Stomach (tissue), 9 donors: ENCODE results near the gene MTREX. TPM values are rescaled to one million over a fixed set of nuclear protein-coding genes. Genes with fewer than 3 reads are reported as not detected.

Source experiments
- DNase-seq, 2 donors: peaks; one replicate each; pipeline versions ENCODE4 v3.0.0 to v3.0.0-alpha.2; 2013 to 2019
- H3K27ac ChIP-seq, 5 donors: fragments of 200-600 bp in 4 of 5; sonication (generic) in 4 of 5; one replicate each; pipeline ENCODE4 v1.5.1; 2013 to 2019; ENCODE audit warnings: mild to moderate bottlenecking in 1 of 5, moderate library complexity in 1 of 5
- H3K27me3 ChIP-seq, 3 donors: fragments of 200-600 bp; sonication (generic); one replicate each; pipeline ENCODE4 v1.5.1; 2017 to 2019; ENCODE audit warnings: mixed run types in 1 of 3
- H3K36me3 ChIP-seq, 4 donors: fragments of 200-600 bp; sonication (generic); 1 replicate in 3 of 4; 2 replicates in 1 of 4; pipeline ENCODE4 v1.5.1; 2016 to 2019
- H3K4me1 ChIP-seq, 4 donors: fragments of 200-600 bp; sonication (generic); one replicate each; pipeline ENCODE4 v1.5.1; 2016 to 2019
- H3K4me3 ChIP-seq, 4 donors: fragments of 200-600 bp; sonication (generic) in 3 of 4; one replicate each; pipeline ENCODE4 v1.5.1; 2016 to 2019; ENCODE audit warnings: mild to moderate bottlenecking in 1 of 4
- H3K9me3 ChIP-seq, 4 donors: fragments of 200-600 bp; sonication (generic); one replicate each; pipeline ENCODE4 v1.5.1; 2016 to 2019
- CTCF ChIP-seq, 7 experiments: fragments of 450-650 bp in 4 of 7; fragments of 200-600 bp in 3 of 7; sonication (generic) in 3 of 7; IDR thresholded peaks; one replicate each; pipeline ENCODE4 v1.5.1; 2016 to 2019; ENCODE audit warnings: antibody characterized with exemption in 7 of 7, control low read depth in 2 of 7, mild to moderate bottlenecking in 1 of 7
- EP300 ChIP-seq: sonication (generic); formaldehyde crosslinking; IDR thresholded peaks from one replicate; pipeline ENCODE4 v1.6.1; 2017; ENCODE audit warnings: antibody characterized with exemption
- POLR2A ChIP-seq, 4 donors: fragments of 450-650 bp; IDR thresholded peaks; one replicate each; pipeline ENCODE4 v1.6.1; 2016; ENCODE audit warnings: antibody characterized with exemption in 4 of 4, control low read depth in 2 of 4, mild to moderate bottlenecking in 1 of 4, moderate library complexity in 1 of 4
- POLR2AphosphoS5 ChIP-seq, 3 donors: sonication (generic); formaldehyde crosslinking; IDR thresholded peaks; one replicate each; pipeline ENCODE4 v1.6.1; 2016; ENCODE audit warnings: antibody characterized with exemption in 3 of 3
- WGBS, 5 donors: extraction: QIAGEN DNeasy Blood & Tissue Kit in 3 of 5; methylation state at CpG; one replicate each; pipeline versions ENCODE4 v1.1.5 to v1.1.7; 2013 to 2018; 5-methylcytosine and 5-hydroxymethylcytosine counted together
- intact Hi-C: fragments of 100-400 bp; cut with DNase I; formaldehyde crosslinking; loops from one replicate; pipeline ENCODE4 v1.15.1; 2023; ENCODE audit warnings: low total_unique reads
- polyA plus RNA-seq, 3 donors: library from polyadenylated mRNA; stranded (reverse); fragments of 200-250 nt; gene quantifications; one replicate each; pipeline ENCODE4 v1.2.3, GENCODE V29; 2013
- total RNA-seq, 5 donors: library from RNA; depleted of rRNA; stranded (reverse); fragments of >200 nt; gene quantifications; one replicate each; pipeline versions ENCODE4 v1.1.0 to v1.2.3, GENCODE V29; 2014 to 2016
- donor health status: healthy with polysubstance abuse.
- donor health status: Bipolar disorder and iron deficiency.
- donor health status: healthy.

The MTREX gene
- total and polyA plus RNA-seq, 8 donors = 13.6 to 138 (median 30.3) TPM

GRCh38 chr5:55347786-55348185 is 40.0 kb downstream of the MTREX start:
- Histone ChIP-seq H3K36me3 (peaks cover 28 to 86% (median 76%) of the 10 kb centered on the region in 4 donors), H3K4me1 (peaks cover 0 to 17% (median 8%) of the 10 kb centered on the region in 4 donors), H3K9me3 (no peaks in the 10 kb centered on the region), H3K4me3 (no peak overlapping the region), H3K27me3 (no peaks in the 10 kb centered on the region), H3K27ac (no peak overlapping the region)
- intact Hi-C loops = loop anchor here (10.0 kb wide), 1 partner anchor 347 kb away; no protein-coding TSS in a partner anchor
- WGBS, 5 donors = 93 to 97% (median 95%) methylated on average over 3 of the region's 3 CpGs
- DNase-seq = no peak
- no peak for TF ChIP-seq EP300
- TF ChIP-seq POLR2AphosphoS5 (IDR thresholded peaks at IDR 0.05) = no peak

DNA sequence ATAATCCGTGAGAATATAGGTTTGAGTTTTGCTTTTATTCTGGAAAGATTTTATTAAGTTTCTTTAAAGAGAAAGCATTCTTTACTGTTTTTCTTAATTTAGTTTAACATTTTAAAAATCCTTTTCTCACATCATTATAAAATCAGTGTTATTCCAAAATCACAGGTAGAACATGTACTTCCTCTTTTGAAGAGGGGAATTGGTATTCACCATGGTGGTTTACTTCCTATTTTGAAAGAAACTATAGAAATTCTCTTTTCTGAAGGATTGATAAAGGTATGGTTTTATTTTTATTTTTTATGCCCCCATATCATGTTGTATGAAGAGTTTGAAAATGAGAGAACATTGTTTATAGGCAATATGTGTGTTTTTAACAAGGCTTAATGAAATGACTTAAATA is 43.0 kb downstream of the MTREX start:
- Histone ChIP-seq H3K4me3 (no peak overlapping the region), H3K27me3 (no peaks in the 10 kb centered on the region), H3K9me3 (no peaks in the 10 kb centered on the region), H3K27ac (no peak overlapping the region), H3K36me3 (peaks cover 47 to 97% (median 95%) of the 10 kb centered on the region in 4 donors), H3K4me1 (no peaks in the 10 kb centered on the region)
- DNase-seq = no peak
- 95 to 100% (median 97%) methylated on average over 1 of the region's 1 CpG for whole genome bisulfite sequencing, 5 donors
- TF ChIP-seq EP300 (no peak), POLR2A (IDR thresholded peaks at IDR 0.05) (no peak), POLR2AphosphoS5 (IDR thresholded peaks at IDR 0.05) (no peak), CTCF (IDR thresholded peaks at IDR 0.05) (no peak)
- intact Hi-C loops = no loop called here

DNA sequence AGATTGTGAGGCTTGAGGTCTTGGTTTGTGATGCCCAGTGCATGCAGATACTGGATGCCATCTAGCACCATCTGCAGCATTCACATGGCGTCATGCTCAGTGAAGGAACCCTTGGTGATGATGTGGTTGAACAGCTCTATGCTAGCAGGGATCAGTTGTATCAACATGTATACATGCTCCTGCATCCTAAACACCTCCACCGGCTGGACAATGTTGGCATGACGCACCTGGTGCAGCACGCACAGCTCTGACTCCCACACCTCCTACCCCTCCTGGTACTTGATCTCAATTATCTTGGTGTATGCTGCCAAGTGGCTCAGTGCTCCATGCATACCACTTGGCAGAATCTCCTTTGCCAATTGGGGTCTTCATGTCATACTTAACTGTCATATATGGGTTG is 49.1 kb downstream of the MTREX start:
- Histone ChIP-seq H3K9me3 (no peaks in the 10 kb centered on the region), H3K27me3 (no peaks in the 10 kb centered on the region), H3K36me3 (peaks cover 45 to 92% (median 82%) of the 10 kb centered on the region in 4 donors), H3K4me3 (no peak overlapping the region), H3K27ac (no peak overlapping the region), H3K4me1 (no peaks in the 10 kb centered on the region)
- WGBS, 5 donors = 91 to 100% (median 94%) methylated on average over 2 to 4 of the region's 4 CpGs
- DNase-seq = no peak
- intact Hi-C loops = no loop called here
- TF ChIP-seq POLR2A (IDR thresholded peaks at IDR 0.05) = no peak
- TF ChIP-seq EP300 = no peak
- TF ChIP-seq CTCF (IDR thresholded peaks at IDR 0.05) = no peak
- no peak for TF ChIP-seq POLR2AphosphoS5 (IDR thresholded peaks at IDR 0.05)

- H3K27me3 ChIP-seq = no peaks in the 10 kb centered on the region
- intact Hi-C loops = no loop called here
- H3K4me3 ChIP-seq = no peak overlapping the region
- WGBS, 5 donors = 89 to 97% (median 94%) methylated on average over 2 of the region's 2 CpGs
- DNase-seq = no peak
- TF ChIP-seq POLR2AphosphoS5 (IDR thresholded peaks at IDR 0.05) (no peak), CTCF (IDR thresholded peaks at IDR 0.05) (no peak), EP300 (no peak), POLR2A (IDR thresholded peaks at IDR 0.05) (no peak)
- H3K36me3 ChIP-seq = peaks cover 25 to 65% (median 52%) of the 10 kb centered on the region in 4 donors
- no peak overlapping the region for H3K27ac ChIP-seq
- H3K4me1 ChIP-seq = peaks cover 0 to 12% (median 0%) of the 10 kb centered on the region in 4 donors
- no peaks in the 10 kb centered on the region for H3K9me3 ChIP-seq
These were observed 52.4 kb downstream of the MTREX start for GRCh38 chr5:55360190-55360589.

GRCh38 chr5:55363856-55364255 is 56.1 kb downstream of the MTREX start:
- Histone ChIP-seq H3K4me1 (peaks cover 0 to 13% (median 0%) of the 10 kb centered on the region in 4 donors), H3K27ac (no peak overlapping the region), H3K4me3 (no peak overlapping the region), H3K36me3 (peaks cover 9 to 57% (median 42%) of the 10 kb centered on the region in 4 donors), H3K27me3 (no peaks in the 10 kb centered on the region), H3K9me3 (no peaks in the 10 kb centered on the region)
- intact Hi-C loops = no loop called here
- 92 to 95% (median 93%) methylated on average over 3 of the region's 3 CpGs for WGBS, 5 donors
- no peak for DNase-seq
- TF ChIP-seq CTCF (IDR thresholded peaks at IDR 0.05) = no peak
